Islet of Langerhans (tissue), 1 donor: ENCODE measurements around the gene GJE1.
"Not testable (repeated sequence)": the region's sequence is repeated elsewhere in the genome, so short reads cannot be mapped to it uniquely, and the experiment has no call there.

Experiments used
- FAIRE-seq: peaks from one replicate; lab custom pipeline; 2011; peaks lifted over from hg19 to GRCh38; lab: Jason Lieb, UNC

The GJE1 gene, protein sequence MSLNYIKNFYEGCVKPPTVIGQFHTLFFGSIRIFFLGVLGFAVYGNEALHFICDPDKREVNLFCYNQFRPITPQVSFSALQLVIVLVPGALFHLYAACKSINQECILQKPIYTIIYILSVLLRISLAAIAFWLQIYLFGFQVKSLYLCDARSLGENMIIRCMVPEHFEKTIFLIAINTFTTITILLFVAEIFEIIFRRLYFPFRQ

DNA sequence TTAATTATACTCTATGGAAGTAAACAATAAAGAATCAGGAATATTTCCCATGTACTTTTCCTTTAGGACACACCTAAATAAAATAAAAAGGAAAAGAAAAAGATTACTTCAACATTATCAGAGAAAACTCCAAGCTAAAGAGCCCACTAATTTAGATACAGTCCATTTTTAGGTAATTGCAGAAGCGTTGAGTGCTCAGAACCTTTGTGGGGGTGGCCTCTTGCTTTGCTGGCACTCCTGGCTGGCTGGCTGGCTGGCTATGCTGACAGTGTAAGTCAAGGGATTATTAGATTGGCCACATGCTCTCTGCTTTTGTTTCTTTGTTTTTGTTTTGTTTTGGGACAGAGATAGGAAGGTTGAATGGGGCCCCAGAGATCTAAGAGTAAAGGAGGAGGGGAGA, at the start of gene GJE1:
GJE1 (plus strand) TSS at position 301 of the 400 bp plus-strand sequence. CDS start 234 bp downstream, outside the sequence.
- no peak for FAIRE-seq

DNA sequence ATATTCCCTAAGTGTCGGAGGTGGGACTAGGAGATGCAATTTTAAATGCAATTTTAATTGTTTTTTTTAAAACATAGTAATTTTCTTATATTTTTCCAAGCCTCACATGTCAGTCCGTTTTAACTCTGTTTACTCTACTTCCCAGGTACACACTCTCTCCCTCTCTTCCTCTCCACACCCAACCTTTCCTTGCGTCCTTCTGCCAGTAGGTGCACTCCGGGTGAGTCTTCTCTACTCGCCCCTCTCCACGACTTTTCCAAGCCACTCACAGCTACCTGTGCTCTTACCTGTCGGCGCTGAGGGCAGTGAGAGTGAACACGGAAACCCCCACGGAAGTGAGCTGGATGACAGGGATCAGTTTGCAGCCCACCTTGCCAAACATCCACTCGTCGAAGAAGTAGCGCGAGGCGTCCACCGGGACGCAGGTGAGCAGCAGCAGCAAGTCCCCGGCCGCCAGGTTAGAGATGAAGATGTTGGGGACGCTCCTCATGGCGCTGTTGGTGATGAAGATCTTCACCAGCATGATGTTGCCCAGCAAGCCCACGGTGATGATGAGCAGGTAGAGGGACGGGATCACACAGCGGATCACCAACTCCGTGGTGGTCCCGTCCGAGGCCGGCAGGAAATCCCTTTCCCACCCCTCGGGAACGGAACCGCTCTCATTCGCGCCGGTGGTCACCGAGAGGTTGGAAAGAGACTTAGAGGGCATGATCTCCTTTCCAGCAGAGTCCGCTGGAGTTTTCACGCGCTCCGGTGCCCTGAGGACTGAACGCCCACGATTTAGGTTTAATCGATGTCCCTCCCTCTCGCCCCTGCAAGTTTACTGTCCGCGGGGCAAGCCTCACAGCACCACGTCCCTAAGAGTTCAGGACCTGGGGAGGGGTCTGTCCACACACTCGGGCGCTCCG, 44.5 kb upstream of the GJE1 start:
- FAIRE-seq, result no peak

DNA sequence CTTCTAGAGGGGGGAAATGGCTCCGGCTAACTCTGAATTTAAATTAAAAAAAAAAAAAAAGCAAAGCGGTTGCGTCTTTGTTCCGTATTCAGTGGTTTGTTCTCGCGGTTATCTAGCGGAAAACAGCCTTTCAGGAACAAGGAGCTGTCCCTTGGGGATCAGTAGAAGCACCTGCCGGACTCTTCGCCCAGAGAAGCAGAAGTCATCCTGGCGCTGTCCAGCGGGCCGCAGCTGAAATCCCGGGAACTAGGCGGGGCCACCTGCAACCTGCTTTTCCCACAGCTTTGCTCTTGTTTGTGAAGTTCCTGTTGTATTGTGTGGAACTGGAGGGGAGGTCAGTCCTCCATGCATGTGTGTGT, 43.9 kb upstream of the GJE1 start:
- FAIRE-seq, result no peak

DNA sequence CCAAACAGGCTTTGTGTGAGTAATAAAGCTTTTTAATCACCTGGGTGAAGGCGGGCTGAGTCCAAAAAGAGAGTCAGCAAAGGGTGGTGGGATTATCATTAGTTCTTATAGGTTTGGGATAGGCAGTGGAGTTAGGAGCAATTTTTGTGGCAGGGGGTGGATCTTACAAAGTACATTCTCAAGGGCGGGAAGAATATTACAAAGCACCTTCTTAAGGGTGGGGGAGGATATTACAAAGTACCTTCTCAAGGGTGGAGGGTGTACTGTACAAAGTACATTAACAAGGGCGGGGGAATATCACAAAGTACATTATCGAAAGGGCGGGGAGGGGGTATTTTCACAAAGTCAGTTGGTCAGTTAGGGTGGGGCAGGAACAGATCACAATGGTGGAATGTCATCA, 27.9 kb upstream of the GJE1 start:
- FAIRE-seq, result not testable (repeated sequence)

DNA sequence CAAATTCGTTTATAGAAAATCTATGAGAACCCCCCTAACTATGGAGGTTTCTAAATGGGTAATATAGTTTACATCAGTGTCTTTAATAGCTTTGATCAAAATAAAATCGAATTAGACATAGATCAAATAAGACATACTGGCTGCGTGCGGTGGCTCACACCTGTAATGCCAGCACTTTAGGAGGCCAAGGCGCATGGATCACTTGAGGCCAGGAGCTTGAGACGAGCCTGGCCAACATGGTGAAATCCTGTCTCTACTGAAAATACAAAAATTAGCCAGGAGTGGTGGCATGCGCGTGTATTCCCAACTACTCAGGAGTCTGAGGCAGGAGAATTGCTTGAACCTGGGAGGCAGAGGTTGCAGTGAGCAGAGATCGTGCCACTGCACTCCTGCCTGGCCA, 21.9 kb upstream of the GJE1 start:
- FAIRE-seq, result not testable (repeated sequence)

DNA sequence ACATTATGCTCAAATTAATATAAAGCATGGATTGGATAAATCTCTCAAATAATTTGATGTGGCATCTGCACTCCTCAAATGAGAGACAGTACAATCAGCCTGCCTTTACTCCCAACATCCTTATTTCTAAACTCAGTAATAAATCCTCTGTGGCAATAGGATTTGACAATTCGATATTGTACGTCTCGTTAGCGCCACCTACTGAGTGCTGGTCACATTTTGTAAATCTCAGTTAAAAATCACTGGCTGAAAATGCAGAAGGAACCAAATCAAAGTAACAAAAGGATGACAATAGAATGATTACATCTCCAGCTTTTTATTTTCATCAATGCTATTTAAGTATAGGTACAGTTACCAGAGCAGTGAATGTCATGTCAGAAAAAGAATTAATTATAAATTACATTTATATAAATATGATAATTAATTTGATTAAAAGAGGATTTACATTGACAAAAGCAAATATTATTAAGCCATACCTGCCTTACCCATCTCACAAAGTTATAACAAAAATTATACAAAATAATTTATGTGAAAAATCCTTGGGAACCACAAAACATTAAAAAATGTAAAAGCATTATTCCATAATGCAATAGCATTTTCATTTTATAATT, 20.2 kb upstream of the GJE1 start:
- FAIRE-seq, result peak; percentile 99

DNA sequence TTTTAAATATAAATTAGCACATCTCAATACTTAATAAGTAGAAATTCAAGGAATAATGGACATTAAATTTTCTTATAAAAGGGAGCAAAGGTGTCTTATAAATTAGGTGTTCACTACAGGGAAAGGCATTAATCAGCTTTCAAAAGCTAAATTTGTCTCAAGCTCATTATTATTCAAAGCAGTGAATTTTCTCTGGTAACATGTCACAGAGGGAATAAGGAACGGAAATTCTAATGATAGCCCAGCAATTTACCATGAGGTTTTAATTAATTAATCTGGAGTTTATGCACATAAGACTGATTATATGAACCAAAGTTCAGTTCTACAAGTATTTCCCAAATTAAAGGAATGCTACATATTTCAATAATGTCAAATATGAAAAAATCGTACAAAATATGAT, 15.4 kb upstream of the GJE1 start:
- no peak for FAIRE-seq

DNA sequence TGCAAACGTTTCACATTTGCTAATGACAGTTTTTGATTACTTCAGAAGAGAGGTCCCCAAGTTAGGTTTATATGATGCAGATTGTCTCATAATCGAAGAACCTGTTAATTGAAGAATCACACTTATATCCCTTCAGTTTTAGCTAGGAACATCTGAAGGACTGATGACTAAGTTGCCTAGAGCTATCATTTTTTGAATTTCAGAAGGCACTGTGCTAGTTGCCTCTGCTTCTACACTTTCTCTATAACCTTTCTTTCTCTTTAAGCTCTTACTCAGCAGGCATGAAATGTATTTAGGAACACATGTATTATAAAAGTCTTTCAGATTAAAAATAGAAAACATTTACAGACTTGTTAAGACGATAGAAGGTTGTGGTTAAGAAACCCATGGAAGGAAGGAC, 14.4 kb upstream of the GJE1 start:
- no peak for FAIRE-seq

DNA sequence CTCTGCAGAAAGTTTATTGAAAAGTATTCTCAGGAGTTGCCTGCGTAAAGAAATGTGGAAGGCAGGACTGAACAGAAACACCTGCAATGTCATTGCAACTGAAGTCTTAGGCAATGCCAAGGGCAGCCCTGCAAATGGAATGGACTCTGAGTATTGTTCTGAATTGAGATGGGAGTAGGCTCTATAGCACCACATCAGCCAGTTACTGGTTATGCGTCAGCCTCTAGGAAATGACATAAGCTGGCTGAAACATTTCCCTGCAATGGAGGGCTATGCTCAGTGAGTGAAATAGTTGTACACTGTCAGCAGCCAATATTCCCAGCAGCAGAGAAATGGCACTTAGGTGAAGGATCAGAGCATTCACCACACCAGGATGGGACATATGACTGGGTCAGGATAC, 13.8 kb upstream of the GJE1 start:
- FAIRE-seq, result no peak

DNA sequence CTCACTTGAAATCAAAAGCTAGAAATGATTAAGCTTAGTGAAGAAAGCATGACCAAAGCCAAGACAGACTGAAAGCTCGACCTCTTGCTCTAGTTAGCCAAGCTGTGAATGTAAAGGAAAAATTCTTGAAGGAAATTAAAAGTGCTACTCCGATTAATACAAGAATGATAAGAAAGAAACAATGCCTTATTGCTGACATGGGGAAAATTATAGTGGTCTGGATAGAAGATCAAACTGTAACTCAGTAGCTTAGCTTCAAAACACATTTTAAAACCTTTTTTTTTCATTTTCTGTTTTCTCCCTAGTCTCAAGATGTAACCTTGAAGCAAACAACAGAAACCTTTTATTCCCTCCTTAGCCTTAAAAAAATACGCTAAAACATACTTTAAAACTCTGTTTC, 11.4 kb upstream of the GJE1 start:
- no peak for FAIRE-seq

DNA sequence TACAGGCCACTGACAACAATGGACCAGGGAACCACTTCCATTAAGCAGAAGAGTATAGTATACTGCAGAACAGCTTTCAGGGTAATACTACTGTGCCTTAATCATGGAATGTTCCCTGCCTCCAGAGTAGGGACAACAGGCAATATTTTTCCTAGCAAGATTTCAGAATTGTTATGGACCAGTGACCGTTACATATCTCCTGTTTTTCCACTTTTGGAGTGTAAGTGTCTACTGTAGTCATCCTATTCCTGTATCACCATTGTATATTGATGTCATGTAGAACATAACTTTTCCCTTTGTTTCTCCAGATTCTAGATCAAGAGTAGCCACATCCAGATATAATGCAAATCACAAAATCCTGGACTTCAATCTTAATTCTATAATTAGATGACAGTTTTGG, 1.9 kb upstream of the GJE1 start:
- FAIRE-seq, result no peak

DNA sequence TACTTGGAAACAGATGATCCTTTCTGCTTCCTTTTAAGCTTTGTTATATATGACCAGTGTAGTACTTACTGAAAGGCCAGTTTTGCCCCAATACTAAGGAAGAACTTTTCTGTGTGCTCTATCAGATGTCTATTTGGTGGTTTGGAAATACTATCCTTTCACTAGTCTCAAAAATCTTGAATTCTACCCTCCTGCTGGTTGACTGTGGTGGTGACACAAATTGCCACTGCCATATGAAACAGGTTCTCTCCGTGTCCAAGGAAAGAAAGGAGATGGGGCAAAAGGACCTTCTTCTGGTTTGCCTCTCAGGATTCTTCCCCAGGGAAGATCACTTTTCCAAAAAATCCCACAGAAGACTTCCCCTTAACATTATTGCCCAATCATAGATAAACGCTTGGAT, 6.2 kb downstream of the GJE1 start:
- FAIRE-seq, result no peak

DNA sequence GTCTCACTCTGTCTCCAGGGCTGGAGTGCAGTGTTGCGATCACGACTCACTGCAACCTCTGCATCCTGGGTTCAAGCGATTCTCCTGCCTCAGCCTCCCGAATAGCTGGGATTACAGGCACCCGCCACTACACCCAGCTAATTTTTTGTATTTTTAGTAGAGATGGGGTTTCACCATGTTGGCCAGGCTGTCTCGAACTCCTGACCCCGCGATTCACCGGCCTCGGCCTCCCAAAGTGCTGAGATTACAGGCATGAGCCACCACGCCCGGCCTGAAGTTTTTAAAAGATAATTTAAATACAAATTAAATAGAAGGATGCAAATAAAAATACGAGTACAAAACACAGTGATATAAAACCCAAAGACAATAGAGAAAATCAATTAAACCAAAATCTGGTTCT, 8.8 kb downstream of the GJE1 start:
- FAIRE-seq, result not testable (repeated sequence)

DNA sequence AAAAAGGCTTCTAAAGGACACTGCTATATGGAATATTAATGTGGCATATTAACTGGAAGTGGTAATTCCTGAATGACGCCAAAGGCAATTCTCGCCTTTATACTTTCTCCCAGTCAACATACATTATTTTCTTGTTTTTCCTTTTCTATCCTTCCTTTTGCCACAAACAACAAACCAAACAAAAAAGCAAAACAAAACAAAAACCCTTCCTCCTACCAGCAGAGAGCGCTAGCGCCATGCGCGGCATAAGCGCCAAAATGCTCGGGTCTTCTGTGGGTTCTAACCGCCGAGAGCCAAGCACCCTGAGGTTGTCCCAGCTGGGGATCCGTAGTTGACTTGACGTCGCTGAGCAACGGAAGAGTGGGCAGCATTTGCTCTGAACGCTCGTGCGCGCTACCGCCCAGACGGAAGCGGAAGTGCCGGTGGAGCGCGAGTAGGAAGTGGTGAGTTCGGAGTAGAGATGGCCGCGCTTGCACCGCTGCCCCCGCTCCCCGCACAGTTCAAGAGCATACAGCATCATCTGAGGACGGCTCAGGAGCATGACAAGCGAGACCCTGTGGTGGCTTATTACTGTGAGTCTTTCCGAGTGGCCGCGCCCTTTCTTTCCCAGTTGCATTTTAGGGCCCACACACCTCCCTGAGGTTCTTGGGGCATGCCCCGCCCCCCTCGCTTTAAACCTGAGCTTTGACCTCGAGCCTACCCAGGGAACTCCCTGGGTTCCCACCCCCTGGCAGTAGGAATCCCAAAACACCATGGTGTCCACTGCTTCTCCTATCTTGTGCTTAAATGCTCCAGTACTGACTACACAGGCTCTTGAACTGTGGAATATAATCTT, 14.3 kb downstream of the GJE1 start, which contains the start of the genes NMBR and VTA1:
NMBR (minus strand) TSS at position 295 of the 835 bp plus-strand sequence. CDS start 58,464 bp downstream, outside the sequence.
VTA1 (plus strand) TSS at position 436 of the 835 bp plus-strand sequence; CDS start at position 461, 25 bp downstream.
- FAIRE-seq, result no peak

DNA sequence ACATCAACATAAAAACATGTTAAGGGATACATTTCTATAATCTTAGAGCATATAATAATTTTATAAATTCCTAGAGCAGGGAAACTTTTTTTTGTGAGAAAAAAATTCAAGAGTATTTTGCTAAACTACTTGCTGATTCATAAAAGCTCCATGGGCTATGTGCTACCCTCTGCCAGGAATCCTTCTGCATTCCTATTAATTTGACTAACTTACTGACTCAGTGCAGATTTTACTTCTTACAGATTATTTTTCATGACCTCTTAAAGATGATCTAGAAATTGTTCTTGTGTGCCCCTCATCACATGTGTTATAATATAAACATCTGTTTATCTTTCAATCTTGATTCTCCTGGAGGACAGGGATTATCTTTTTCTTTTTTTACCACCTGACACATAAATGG, 20.0 kb downstream of the GJE1 start:
- peak; percentile 58 for FAIRE-seq

DNA sequence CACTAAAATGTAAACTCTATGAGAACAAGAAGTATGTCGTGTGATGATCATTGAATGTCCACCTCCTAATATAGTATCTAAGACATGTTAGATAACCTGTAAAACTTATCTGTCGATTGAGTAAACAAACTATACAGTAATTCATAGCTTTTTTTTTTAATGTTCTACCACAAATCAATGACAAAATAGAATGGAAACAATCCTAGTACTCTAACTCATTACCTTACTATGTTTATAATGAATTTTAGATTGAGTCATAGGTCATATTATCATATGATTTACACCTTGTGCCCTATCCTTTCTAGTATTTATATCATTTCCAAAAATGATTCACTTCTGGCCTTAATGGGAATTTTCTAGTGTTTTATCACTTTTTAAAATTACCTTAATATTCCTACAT, 20.5 kb downstream of the GJE1 start:
- no peak for FAIRE-seq

DNA sequence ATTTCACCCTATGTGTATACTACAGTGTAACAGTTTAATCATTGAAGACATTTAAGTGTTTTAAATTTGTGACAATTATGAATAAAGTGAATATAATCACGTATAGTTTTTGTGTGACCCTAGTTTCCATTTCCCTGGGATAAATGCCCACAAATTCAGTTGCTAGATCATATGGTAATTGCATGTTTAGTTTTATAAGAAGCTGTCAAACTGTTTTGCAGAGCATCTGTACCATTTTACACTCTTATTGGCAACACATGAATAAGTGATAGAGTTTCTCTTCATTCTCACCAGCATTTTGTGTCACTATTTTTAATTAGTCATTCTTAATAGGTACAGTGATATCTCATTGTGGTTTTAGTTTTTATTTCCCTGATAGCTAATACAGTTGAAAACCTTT, 21.6 kb downstream of the GJE1 start:
- no peak for FAIRE-seq

DNA sequence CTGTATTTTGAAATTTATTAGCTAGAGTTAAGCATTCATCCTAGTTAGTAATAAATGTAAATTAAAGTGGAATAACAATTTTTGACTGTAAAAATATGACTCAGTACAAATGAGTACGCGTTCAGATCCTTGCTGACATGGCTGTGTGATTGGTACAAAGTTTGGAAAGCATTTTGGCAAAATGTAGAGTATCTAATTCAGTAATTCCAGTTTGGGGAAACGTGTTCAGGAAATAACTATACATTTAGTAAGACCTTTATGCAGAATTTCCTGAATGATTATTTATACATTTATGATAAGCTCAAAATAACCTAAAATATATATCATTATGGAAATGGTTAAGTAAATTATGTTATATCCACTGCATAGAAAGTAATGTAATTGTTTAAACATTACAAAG, 22.4 kb downstream of the GJE1 start:
- FAIRE-seq, result no peak

DNA sequence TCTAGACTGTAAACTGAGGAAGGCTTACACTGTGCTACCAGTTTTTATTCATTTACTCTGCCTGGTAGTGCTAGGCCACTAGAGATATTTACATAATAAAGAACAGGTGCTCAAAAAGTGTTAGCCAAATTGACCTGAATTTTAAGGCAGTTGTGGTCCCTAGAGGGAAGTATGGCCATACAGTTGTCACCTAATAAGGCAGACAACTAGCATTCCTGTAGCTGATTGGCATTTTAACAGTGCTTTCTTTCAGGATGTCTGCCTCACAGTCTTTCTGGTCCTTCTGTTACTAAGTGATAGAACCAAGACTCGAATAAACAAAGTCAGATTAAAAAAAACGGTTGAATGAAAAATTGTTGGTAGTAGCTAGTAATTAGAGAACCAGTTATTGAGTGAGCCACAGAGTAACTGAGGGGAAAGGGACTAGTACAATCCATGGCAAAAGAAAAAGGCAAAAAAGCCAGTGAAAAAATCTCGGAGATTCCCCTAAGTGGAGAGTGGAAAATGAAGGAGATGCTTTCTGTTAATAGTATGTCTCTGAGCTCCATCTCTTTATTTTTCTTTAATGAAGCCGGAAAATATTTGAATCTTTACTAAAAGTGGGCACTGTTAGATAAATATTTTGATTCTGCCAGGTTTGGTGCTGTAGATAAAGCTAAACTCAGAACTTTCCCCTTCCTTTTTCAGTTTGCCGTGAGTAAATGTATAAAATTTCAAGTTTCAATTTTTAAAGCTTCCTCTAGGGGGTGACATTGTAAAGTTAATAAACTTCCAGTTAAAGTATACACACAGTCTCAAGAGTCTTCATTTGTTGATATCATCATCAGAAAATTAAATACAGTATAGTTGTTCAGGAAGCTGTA, 23.4 kb downstream of the GJE1 start:
- FAIRE-seq, result peak; percentile 100

DNA sequence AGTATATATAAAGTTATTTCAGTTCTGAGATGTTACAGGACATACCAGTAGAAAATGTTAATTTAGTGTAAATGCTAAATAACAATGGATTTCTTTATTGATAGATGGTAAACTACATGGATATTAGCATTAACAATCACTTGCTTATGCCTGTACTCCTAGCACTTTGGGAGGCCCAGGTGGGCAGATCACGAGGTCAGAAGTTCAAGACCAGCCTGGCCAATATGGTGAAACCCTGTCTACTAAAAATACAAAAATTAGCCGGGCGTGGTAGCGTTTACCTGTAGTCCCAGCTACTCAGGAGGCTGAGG, 24.0 kb downstream of the GJE1 start:
- not testable (repeated sequence) for FAIRE-seq

DNA sequence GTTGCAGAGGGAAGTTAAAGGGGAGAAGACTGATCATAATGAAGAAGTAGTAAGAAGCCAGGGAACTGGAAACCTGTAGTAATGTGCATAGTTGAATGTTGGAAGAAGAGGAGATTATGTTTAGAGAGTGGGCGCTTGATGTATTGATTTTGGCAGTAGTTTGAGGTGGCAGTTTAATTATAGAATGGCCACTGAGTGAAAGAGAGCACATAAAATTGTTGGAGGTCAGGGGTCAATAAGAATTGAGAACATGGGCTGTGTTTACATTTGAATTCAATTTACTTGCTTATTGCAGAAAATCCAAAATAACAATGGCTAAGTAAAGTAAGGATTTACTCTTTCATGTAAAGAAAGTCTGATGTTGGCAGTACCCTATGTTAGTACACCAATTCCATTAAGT, 30.1 kb downstream of the GJE1 start:
- no peak for FAIRE-seq
